ENCODE results near the gene PKP4.

PKP4 gene

GRCh38 chr2:158662421-158662820 lies 205.7 kb downstream of the PKP4 start:
- peaks cover 25% of the 10 kb centered on the region for H3K36me3 ChIP-seq (ENCODE audit: insufficient read depth, low read length)
- no peak overlapping the region for H3K9ac ChIP-seq (ENCODE audit: low read depth, low read length)
- H3K4me2 ChIP-seq (ENCODE audit: low read length): no peak overlapping the region
- no peaks in the 10 kb centered on the region for H3K9me3 ChIP-seq (replicated peaks; ENCODE audit: low read length)
- H3K4me1 ChIP-seq (ENCODE audit: control insufficient read depth, insufficient read depth, low read length): peaks cover 1% of the 10 kb centered on the region
- H3K27me3 ChIP-seq (ENCODE audit: control insufficient read depth, insufficient read depth, low read length): no peaks in the 10 kb centered on the region
- no peak overlapping the region for H3K4me3 ChIP-seq (ENCODE audit: low read length)

GRCh38 chr2:158663796-158664195 lies 207.0 kb downstream of the PKP4 start:
- Histone ChIP-seq H3K4me1 (ENCODE audit: control insufficient read depth, insufficient read depth, low read length) (peaks cover 7% of the 10 kb centered on the region), H3K4me2 (ENCODE audit: low read length) (no peak overlapping the region), H3K4me3 (ENCODE audit: low read length) (no peak overlapping the region), H3K36me3 (ENCODE audit: insufficient read depth, low read length) (peaks cover 34% of the 10 kb centered on the region), H3K9me3 (replicated peaks; ENCODE audit: low read length) (no peaks in the 10 kb centered on the region), H3K27me3 (ENCODE audit: control insufficient read depth, insufficient read depth, low read length) (no peaks in the 10 kb centered on the region), H3K9ac (ENCODE audit: low read depth, low read length) (no peak overlapping the region)

- Histone ChIP-seq H3K9ac (ENCODE audit: low read depth, low read length) (no peak overlapping the region), H3K27me3 (ENCODE audit: control insufficient read depth, insufficient read depth, low read length) (no peaks in the 10 kb centered on the region), H3K9me3 (replicated peaks; ENCODE audit: low read length) (no peaks in the 10 kb centered on the region), H3K36me3 (ENCODE audit: insufficient read depth, low read length) (peaks cover 34% of the 10 kb centered on the region), H3K4me2 (ENCODE audit: low read length) (no peak overlapping the region), H3K4me3 (ENCODE audit: low read length) (no peak overlapping the region), H3K4me1 (ENCODE audit: control insufficient read depth, insufficient read depth, low read length) (peaks cover 7% of the 10 kb centered on the region)
Measured at GRCh38 chr2:158664987-158665386, 208.2 kb downstream of the PKP4 start.

- Histone ChIP-seq H3K27me3 (ENCODE audit: control insufficient read depth, insufficient read depth, low read length) (no peaks in the 10 kb centered on the region), H3K4me1 (ENCODE audit: control insufficient read depth, insufficient read depth, low read length) (peaks cover 7% of the 10 kb centered on the region), H3K9ac (ENCODE audit: low read depth, low read length) (no peak overlapping the region), H3K9me3 (replicated peaks; ENCODE audit: low read length) (no peaks in the 10 kb centered on the region), H3K4me2 (ENCODE audit: low read length) (no peak overlapping the region), H3K4me3 (ENCODE audit: low read length) (no peak overlapping the region), H3K36me3 (ENCODE audit: insufficient read depth, low read length) (peaks cover 30% of the 10 kb centered on the region)
Measured at GRCh38 chr2:158665536-158666302, 209.0 kb downstream of the PKP4 start.

GRCh38 chr2:158666969-158667368 lies 210.2 kb downstream of the PKP4 start:
- peaks cover 27% of the 10 kb centered on the region for H3K36me3 ChIP-seq (ENCODE audit: insufficient read depth, low read length)
- no peak overlapping the region for H3K4me3 ChIP-seq (ENCODE audit: low read length)
- H3K4me1 ChIP-seq (ENCODE audit: control insufficient read depth, insufficient read depth, low read length): peaks cover 7% of the 10 kb centered on the region
- H3K4me2 ChIP-seq (ENCODE audit: low read length): no peak overlapping the region
- H3K9me3 ChIP-seq (replicated peaks; ENCODE audit: low read length): no peaks in the 10 kb centered on the region
- H3K27me3 ChIP-seq (ENCODE audit: control insufficient read depth, insufficient read depth, low read length): no peaks in the 10 kb centered on the region
- H3K9ac ChIP-seq (ENCODE audit: low read depth, low read length): no peak overlapping the region

- Histone ChIP-seq H3K4me2 (ENCODE audit: low read length) (no peak overlapping the region), H3K4me1 (ENCODE audit: control insufficient read depth, insufficient read depth, low read length) (peaks cover 7% of the 10 kb centered on the region), H3K9me3 (replicated peaks; ENCODE audit: low read length) (no peaks in the 10 kb centered on the region), H3K27me3 (ENCODE audit: control insufficient read depth, insufficient read depth, low read length) (no peaks in the 10 kb centered on the region), H3K9ac (ENCODE audit: low read depth, low read length) (no peak overlapping the region), H3K4me3 (ENCODE audit: low read length) (no peak overlapping the region), H3K36me3 (ENCODE audit: insufficient read depth, low read length) (peaks cover 27% of the 10 kb centered on the region)
Measured at GRCh38 chr2:158667586-158667985, 210.8 kb downstream of the PKP4 start.

- peaks cover 28% of the 10 kb centered on the region for H3K36me3 ChIP-seq (ENCODE audit: insufficient read depth, low read length)
Measured at GRCh38 chr2:158668001-158668765, 211.4 kb downstream of the PKP4 start.

GRCh38 chr2:158670292-158670691 lies 213.5 kb downstream of the PKP4 start:
- Histone ChIP-seq H3K36me3 (ENCODE audit: insufficient read depth, low read length) (peaks cover 24% of the 10 kb centered on the region), H3K4me2 (ENCODE audit: low read length) (no peak overlapping the region), H3K9ac (ENCODE audit: low read depth, low read length) (no peak overlapping the region)

More at GRCh38 chr2:158668001-158668765, 211.4 kb downstream of the PKP4 start:
- H3K4me2 ChIP-seq (ENCODE audit: low read length): no peak overlapping the region
- no peaks in the 10 kb centered on the region for H3K27me3 ChIP-seq (ENCODE audit: control insufficient read depth, insufficient read depth, low read length)
- no peaks in the 10 kb centered on the region for H3K9me3 ChIP-seq (replicated peaks; ENCODE audit: low read length)
- peaks cover 7% of the 10 kb centered on the region for H3K4me1 ChIP-seq (ENCODE audit: control insufficient read depth, insufficient read depth, low read length)
- H3K9ac ChIP-seq (ENCODE audit: low read depth, low read length): no peak overlapping the region
- no peak overlapping the region for H3K4me3 ChIP-seq (ENCODE audit: low read length)

GRCh38 chr2:158671360-158672245 lies 214.9 kb downstream of the PKP4 start:
- Histone ChIP-seq H3K36me3 (ENCODE audit: insufficient read depth, low read length) (peaks cover 28% of the 10 kb centered on the region), H3K9me3 (replicated peaks; ENCODE audit: low read length) (no peaks in the 10 kb centered on the region), H3K27me3 (ENCODE audit: control insufficient read depth, insufficient read depth, low read length) (no peaks in the 10 kb centered on the region)

More at GRCh38 chr2:158670292-158670691, 213.5 kb downstream of the PKP4 start:
- no peak overlapping the region for H3K4me3 ChIP-seq (ENCODE audit: low read length)
- no peaks in the 10 kb centered on the region for H3K27me3 ChIP-seq (ENCODE audit: control insufficient read depth, insufficient read depth, low read length)
- peaks cover 7% of the 10 kb centered on the region for H3K4me1 ChIP-seq (ENCODE audit: control insufficient read depth, insufficient read depth, low read length)
- H3K9me3 ChIP-seq (replicated peaks; ENCODE audit: low read length): no peaks in the 10 kb centered on the region

GRCh38 chr2:158676295-158676694 lies 219.5 kb downstream of the PKP4 start:
- H3K4me1 ChIP-seq (ENCODE audit: control insufficient read depth, insufficient read depth, low read length): no peaks in the 10 kb centered on the region
- H3K9me3 ChIP-seq (replicated peaks; ENCODE audit: low read length): no peaks in the 10 kb centered on the region
- H3K9ac ChIP-seq (ENCODE audit: low read depth, low read length): no peak overlapping the region
- no peak overlapping the region for H3K4me2 ChIP-seq (ENCODE audit: low read length)
- no peak overlapping the region for H3K4me3 ChIP-seq (ENCODE audit: low read length)
- H3K36me3 ChIP-seq (ENCODE audit: insufficient read depth, low read length): peaks cover 36% of the 10 kb centered on the region
- H3K27me3 ChIP-seq (ENCODE audit: control insufficient read depth, insufficient read depth, low read length): no peaks in the 10 kb centered on the region

More at GRCh38 chr2:158671360-158672245, 214.9 kb downstream of the PKP4 start:
- Histone ChIP-seq H3K4me1 (ENCODE audit: control insufficient read depth, insufficient read depth, low read length) (peaks cover 7% of the 10 kb centered on the region), H3K4me3 (ENCODE audit: low read length) (no peak overlapping the region), H3K4me2 (ENCODE audit: low read length) (no peak overlapping the region), H3K9ac (ENCODE audit: low read depth, low read length) (no peak overlapping the region)

GRCh38 chr2:158676696-158677095 lies 219.9 kb downstream of the PKP4 start:
- Histone ChIP-seq H3K27me3 (ENCODE audit: control insufficient read depth, insufficient read depth, low read length) (no peaks in the 10 kb centered on the region), H3K9me3 (replicated peaks; ENCODE audit: low read length) (no peaks in the 10 kb centered on the region), H3K4me2 (ENCODE audit: low read length) (no peak overlapping the region), H3K9ac (ENCODE audit: low read depth, low read length) (no peak overlapping the region), H3K4me1 (ENCODE audit: control insufficient read depth, insufficient read depth, low read length) (no peaks in the 10 kb centered on the region), H3K36me3 (ENCODE audit: insufficient read depth, low read length) (peaks cover 36% of the 10 kb centered on the region), H3K4me3 (ENCODE audit: low read length) (no peak overlapping the region)
